B cell (primary cell): ENCODE data around the gene TMEM256. TPM values are rescaled to one million over a fixed set of nuclear protein-coding genes. Genes with fewer than 3 reads are reported as not detected.

Source experiments
- ATAC-seq: fragments of 200-7000 bp; cut with Tn5 transposase; one replicate; pipeline ENCODE4 v1.10.0; 2021; ENCODE audit warnings: low read depth, mild to moderate bottlenecking, moderate number of reproducible peaks, moderate library complexity
- CTCF ChIA-PET: fragments of 350-600 bp; sonication (Branson Sonifier 250); formaldehyde crosslinking; loops from one replicate; lab custom pipeline; 2021; ENCODE audit warnings: antibody characterized with exemption, inconsistent platforms; lab: Charles Lee
- POLR2A ChIA-PET: fragments of 350-600 bp; sonication (Branson Sonifier 250); formaldehyde crosslinking; loops from one replicate; lab custom pipeline; 2021; ENCODE audit warnings: antibody characterized with exemption; lab: Charles Lee
- DNase-seq: peaks from one replicate; pipeline ENCODE4 v3.0.0; 2013
- H2AFZ ChIP-seq: 2 replicates; pipeline ENCODE4 v1.6.1; 2012; ENCODE audit warnings: mild to moderate bottlenecking, low read depth, low read length; ENCODE audit not compliant: insufficient read depth, poor library complexity, severe bottlenecking
- H3K27ac ChIP-seq, 2 donors: 1 replicate in 1 of 2; 2 replicates in 1 of 2; pipeline ENCODE4 v1.5.1; 2012 to 2013; ENCODE audit warnings: low read length in 2 of 2, mild to moderate bottlenecking in 2 of 2, moderate library complexity in 1 of 2
- H3K27me3 ChIP-seq, 4 experiments: fragments of 200-600 bp in 1 of 4; sonication (generic) in 1 of 4; replicated peaks in 1 of 4; 1 replicate in 2 of 4; 2 replicates in 2 of 4; pipeline versions ENCODE4 v1.6.1 to v1.7.0; 2013 to 2016; ENCODE audit warnings: low read length in 3 of 4, mild to moderate bottlenecking in 2 of 4, mixed read lengths in 1 of 4, moderate library complexity in 1 of 4; ENCODE audit not compliant: insufficient read depth in 4 of 4, control insufficient read depth in 3 of 4; ENCODE audit errors: control extremely low read depth in 1 of 4
- H3K36me3 ChIP-seq, 2 experiments: replicated peaks in 1 of 2; 1 replicate in 1 of 2; 2 replicates in 1 of 2; pipeline versions ENCODE4 v1.6.1 to v1.7.1; 2013; ENCODE audit warnings: low read length in 1 of 2; ENCODE audit not compliant: insufficient read depth in 2 of 2, control insufficient read depth in 1 of 2; ENCODE audit errors: control extremely low read depth in 1 of 2, extremely low read depth in 1 of 2
- H3K4me1 ChIP-seq, 2 donors: fragments of 200-600 bp in 1 of 2; sonication (generic) in 1 of 2; 1 replicate in 1 of 2; 2 replicates in 1 of 2; pipeline versions ENCODE4 v1.5.1 to v1.6.1; 2013 to 2017; ENCODE audit warnings: low read length in 2 of 2; ENCODE audit not compliant: control insufficient read depth in 2 of 2, insufficient read depth in 2 of 2
- H3K4me2 ChIP-seq: replicated peaks from 2 replicates; pipeline ENCODE3; 2012; ENCODE audit warnings: mild to moderate bottlenecking, low read depth, low read length; ENCODE audit not compliant: poor library complexity, severe bottlenecking
- H3K4me3 ChIP-seq, 5 experiments: fragments of 200-600 bp in 1 of 5; sonication (generic) in 1 of 5; 1 replicate in 3 of 5; 2 replicates in 2 of 5; pipeline versions ENCODE4 v1.5.1 to v1.7.0; 2011 to 2016; ENCODE audit warnings: low read length in 4 of 5, mild to moderate bottlenecking in 4 of 5, low read depth in 2 of 5, control low read depth in 1 of 5, moderate library complexity in 1 of 5; ENCODE audit not compliant: insufficient read depth in 1 of 5; ENCODE audit errors: control extremely low read depth in 1 of 5, extremely low read depth in 1 of 5
- H3K79me2 ChIP-seq: fragments of 200-600 bp; sonication (generic); one replicate; pipeline ENCODE4 v1.6.0; 2016; ENCODE audit warnings: low read length; ENCODE audit not compliant: control insufficient read depth, insufficient read depth
- H3K9ac ChIP-seq: fragments of 200-600 bp; sonication (generic); 2 replicates; pipeline ENCODE4 v1.6.1; 2017; ENCODE audit warnings: mild to moderate bottlenecking, low read length, moderate library complexity
- H3K9me3 ChIP-seq, 3 donors: one replicate each; pipeline versions ENCODE4 v1.6.1 to v1.7.1; 2013; ENCODE audit warnings: low read length in 2 of 3; ENCODE audit not compliant: control insufficient read depth in 2 of 3, insufficient read depth in 1 of 3; ENCODE audit errors: control extremely low read depth in 1 of 3
- H4K20me1 ChIP-seq: 2 replicates; pipeline ENCODE4 v1.6.0; 2012; ENCODE audit warnings: mild to moderate bottlenecking, low read length; ENCODE audit not compliant: insufficient read depth, control insufficient read depth, poor library complexity, severe bottlenecking
- H3K27ac Mint-ChIP-seq: one replicate; pipeline ENCODE4 v1.8.0; 2021; ENCODE audit warnings: mixed read lengths
- H3K27me3 Mint-ChIP-seq: one replicate; pipeline ENCODE4 v1.8.0; 2021; ENCODE audit warnings: mixed read lengths
- H3K4me1 Mint-ChIP-seq: one replicate; pipeline ENCODE4 v1.8.0; 2021; ENCODE audit warnings: mixed read lengths
- H3K4me3 Mint-ChIP-seq: one replicate; pipeline ENCODE4 v1.8.0; 2021; ENCODE audit warnings: mixed read lengths
- H3K9me3 Mint-ChIP-seq: one replicate; pipeline ENCODE4 v1.8.0; 2022; ENCODE audit warnings: mixed read lengths; ENCODE audit not compliant: insufficient read depth
- EZH2 ChIP-seq: IDR thresholded peaks from 2 replicates; pipeline ENCODE4 v1.6.1; 2012; ENCODE audit warnings: borderline replicate concordance, low read depth, mild to moderate bottlenecking, moderate library complexity, low read length; ENCODE audit not compliant: insufficient read depth, poor library complexity, severe bottlenecking
- WGBS: methylation state at CpG from one replicate; pipeline ENCODE4 v1.1.5; 2013; ENCODE audit warnings: missing lambda C conversion rate; ENCODE audit not compliant: insufficient coverage; 5-methylcytosine and 5-hydroxymethylcytosine counted together
- intact Hi-C: fragments of 100-400 bp; cut with micrococcal nuclease; formaldehyde crosslinking; loops from one replicate; pipeline ENCODE4 v1.10.0; 2022
- polyA plus RNA-seq: library from polyadenylated mRNA; depleted of rRNA; stranded (reverse); fragments of >200 nt; gene quantifications from 2 replicates; pipeline ENCODE4 v1.2.3, GENCODE V29; 2012
- total RNA-seq, 2 donors: library from RNA; stranded (reverse); fragments of 120-200 nt in 1 of 2; gene quantifications; 1 replicate in 1 of 2; 2 replicates in 1 of 2; pipeline versions ENCODE4 v1.2.3 to v1.2.4, GENCODE V29; 2013 to 2022
- TF ChIP-seq, protein P1 (sequence below): fragments of 200-600 bp; IDR thresholded peaks from one replicate; pipeline ENCODE4 v1.8.0; 2022; ENCODE audit warnings: antibody characterized with exemption, mild to moderate bottlenecking

TMEM256 gene
- total and polyA plus RNA-seq, 2 donors (not counting 1 experiment from before 2014, with no cell fraction given) = 65.4 to 67.8 TPM

GRCh38 chr17:7432296-7432695 lies 28.4 kb upstream of the TMEM256 start:
- Histone ChIP-seq H4K20me1 (peaks cover 13% of the 10 kb centered on the region), H2AFZ (no peak overlapping the region), H3K27ac (no peak overlapping the region), H3K9ac (no peak overlapping the region), H3K36me3 (no peaks in the 10 kb centered on the region), H3K9me3 (peaks cover 0 to 13% (median 0%) of the 10 kb centered on the region in 3 donors), H3K4me1 (peaks cover 11 to 16% of the 10 kb centered on the region in 2 donors), H3K4me2 (no peak overlapping the region), H3K4me3 (no peak overlapping the region), H3K79me2 (peaks cover 8% of the 10 kb centered on the region), H3K27me3 (no peaks in the 10 kb centered on the region)
- H3K27ac Mint-ChIP-seq = no peak overlapping the region
- ATAC-seq (no peak), DNase-seq (no peak)
- intact Hi-C loops = no loop called here
- ChIA-PET POLR2A (interaction anchor here (0.6 kb wide), 1 partner anchor 14 kb away, joined by 6 read pairs; no protein-coding TSS in a partner anchor), CTCF (interaction anchor here (0.6 to 1.4 kb wide), 2 partner anchors 129 to 136 kb away, joined by 3 to 4 read pairs; no protein-coding TSS in a partner anchor)
- TF ChIP-seq, protein P1, sequence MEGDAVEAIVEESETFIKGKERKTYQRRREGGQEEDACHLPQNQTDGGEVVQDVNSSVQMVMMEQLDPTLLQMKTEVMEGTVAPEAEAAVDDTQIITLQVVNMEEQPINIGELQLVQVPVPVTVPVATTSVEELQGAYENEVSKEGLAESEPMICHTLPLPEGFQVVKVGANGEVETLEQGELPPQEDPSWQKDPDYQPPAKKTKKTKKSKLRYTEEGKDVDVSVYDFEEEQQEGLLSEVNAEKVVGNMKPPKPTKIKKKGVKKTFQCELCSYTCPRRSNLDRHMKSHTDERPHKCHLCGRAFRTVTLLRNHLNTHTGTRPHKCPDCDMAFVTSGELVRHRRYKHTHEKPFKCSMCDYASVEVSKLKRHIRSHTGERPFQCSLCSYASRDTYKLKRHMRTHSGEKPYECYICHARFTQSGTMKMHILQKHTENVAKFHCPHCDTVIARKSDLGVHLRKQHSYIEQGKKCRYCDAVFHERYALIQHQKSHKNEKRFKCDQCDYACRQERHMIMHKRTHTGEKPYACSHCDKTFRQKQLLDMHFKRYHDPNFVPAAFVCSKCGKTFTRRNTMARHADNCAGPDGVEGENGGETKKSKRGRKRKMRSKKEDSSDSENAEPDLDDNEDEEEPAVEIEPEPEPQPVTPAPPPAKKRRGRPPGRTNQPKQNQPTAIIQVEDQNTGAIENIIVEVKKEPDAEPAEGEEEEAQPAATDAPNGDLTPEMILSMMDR = no peak
- TF ChIP-seq EZH2 = no peak
- WGBS = 96% methylated on average over 11 of the region's 11 CpGs
- no peak overlapping the region for H3K4me3 Mint-ChIP-seq
- H3K27me3 Mint-ChIP-seq = no peaks in the 10 kb centered on the region
- H3K4me1 Mint-ChIP-seq = peaks cover 17% of the 10 kb centered on the region
- H3K9me3 Mint-ChIP-seq = no peaks in the 10 kb centered on the region

DNA sequence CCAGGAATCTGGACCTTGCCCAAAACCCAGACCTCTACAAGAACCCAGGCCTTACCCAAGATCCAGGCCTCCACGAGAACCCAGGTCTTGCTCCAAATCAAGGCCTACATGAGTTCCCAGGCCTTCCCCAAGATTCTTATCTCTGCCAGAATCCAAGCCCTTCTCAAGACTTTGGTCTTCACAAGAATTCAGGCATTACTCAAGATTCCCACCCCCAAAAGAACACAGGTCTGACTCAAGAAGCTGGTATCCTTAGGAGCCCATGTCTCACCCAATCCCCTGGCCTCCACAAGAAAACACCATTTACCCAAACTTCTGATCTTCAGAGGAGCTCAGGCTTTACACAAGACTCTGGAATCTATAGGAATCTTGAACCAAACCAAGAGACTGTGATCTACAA lies 27.3 kb upstream of the TMEM256 start:
- Histone ChIP-seq H3K4me1 (peaks cover 2 to 7% of the 10 kb centered on the region in 2 donors), H3K9ac (no peak overlapping the region), H2AFZ (no peak overlapping the region), H3K27me3 (no peaks in the 10 kb centered on the region), H4K20me1 (peaks cover 3% of the 10 kb centered on the region), H3K4me2 (no peak overlapping the region), H3K36me3 (no peaks in the 10 kb centered on the region), H3K9me3 (peaks cover 0 to 3% (median 0%) of the 10 kb centered on the region in 3 donors), H3K4me3 (no peak overlapping the region), H3K27ac (no peak overlapping the region), H3K79me2 (peaks cover 3% of the 10 kb centered on the region)
- Mint-ChIP-seq H3K27me3 (peaks cover under 1% of the 10 kb centered on the region), H3K4me3 (no peak overlapping the region), H3K27ac (no peak overlapping the region), H3K9me3 (no peaks in the 10 kb centered on the region), H3K4me1 (peaks cover 10% of the 10 kb centered on the region)
- ATAC-seq (no peak), DNase-seq (no peak)
- TF ChIP-seq, protein P1 = no peak
- no peak for TF ChIP-seq EZH2
- intact Hi-C loops = no loop called here
- POLR2A ChIA-PET = interaction anchor here (0.5 kb wide), 1 partner anchor 50 kb away, joined by 5 read pairs; the partner anchor contains the start of gene SLC35G6
- 78% methylated on average over 1 of the region's 1 CpG for WGBS
- CTCF ChIA-PET = no interaction called here
